Gastrocnemius medialis (tissue), 4 donors: ENCODE data around the gene STX1A. TPM values are rescaled to one million over a fixed set of nuclear protein-coding genes. Genes with fewer than 3 reads are reported as not detected.

Source experiments
- ATAC-seq, 2 donors: fragments of 150-250 bp; one replicate each; pipeline ENCODE4 v1.9.1; 2016
- DNase-seq, 2 donors: peaks; one replicate each; pipeline ENCODE4 v3.0.0-alpha.2; 2019
- H3K27ac ChIP-seq, 4 donors: fragments of 200-600 bp; sonication (generic); 1 replicate in 1 of 4; 2 replicates in 3 of 4; pipeline ENCODE4 v1.5.1; 2016 to 2018; ENCODE audit warnings: mild to moderate bottlenecking in 2 of 4, moderate library complexity in 1 of 4
- H3K27me3 ChIP-seq, 3 donors: fragments of 200-600 bp; sonication (generic) in 2 of 3; 1 replicate in 1 of 3; 2 replicates in 2 of 3; pipeline versions ENCODE4 v1.5.1 to v1.6.0; 2016 to 2019; ENCODE audit warnings: mild to moderate bottlenecking in 1 of 3, moderate library complexity in 1 of 3
- H3K36me3 ChIP-seq, 2 donors: fragments of 200-600 bp; sonication (generic) in 1 of 2; one replicate each; pipeline ENCODE4 v1.5.1; 2017 to 2018
- H3K4me1 ChIP-seq, 2 donors: fragments of 200-600 bp; sonication (generic) in 1 of 2; one replicate each; pipeline ENCODE4 v1.5.1; 2016 to 2017; ENCODE audit warnings: mild to moderate bottlenecking in 2 of 2
- H3K4me3 ChIP-seq, 4 donors: fragments of 200-600 bp; sonication (generic) in 3 of 4; 1 replicate in 1 of 4; 2 replicates in 3 of 4; pipeline ENCODE4 v1.5.1; 2016 to 2019; ENCODE audit warnings: mild to moderate bottlenecking in 2 of 4
- H3K9me3 ChIP-seq, 3 donors: fragments of 200-600 bp; sonication (generic) in 2 of 3; 1 replicate in 1 of 3; 2 replicates in 2 of 3; pipeline ENCODE4 v1.5.1; 2016 to 2019
- POLR2A ChIP-seq, 2 donors: fragments of 450-650 bp; IDR thresholded peaks; one replicate each; pipeline ENCODE4 v1.6.1; 2017; ENCODE audit warnings: antibody characterized with exemption in 2 of 2, mild to moderate bottlenecking in 2 of 2, moderate library complexity in 2 of 2
- in situ Hi-C, 4 donors: fragments of 200-750 bp; cut with MboI; loops; one replicate each; pipeline versions ENCODE4 v1.15.0 to v1.8.0; 2017; ENCODE audit warnings: low sequenced_read_pairs in 4 of 4
- intact Hi-C: fragments of 100-400 bp; cut with DNase I; formaldehyde crosslinking; loops from one replicate; pipeline ENCODE4 v1.15.1; 2023; ENCODE audit warnings: low total_unique reads
- total RNA-seq, 4 donors: library from RNA; depleted of rRNA; stranded (reverse); fragments of >200 nt; gene quantifications; one replicate each; pipeline versions ENCODE4 v1.1.0 to v1.2.3, GENCODE V29; 2016
- TF ChIP-seq, protein P1 (sequence below), 5 experiments: fragments of 450-650 bp in 3 of 5; fragments of 200-600 bp in 2 of 5; sonication (generic) in 2 of 5; IDR thresholded peaks in 4 of 5; conservative IDR thresholded peaks in 1 of 5; 1 replicate in 4 of 5; 2 replicates in 1 of 5; pipeline ENCODE4 v1.5.1; 2016 to 2019; ENCODE audit warnings: antibody characterized with exemption in 5 of 5, mild to moderate bottlenecking in 3 of 5, moderate library complexity in 3 of 5

The STX1A gene
- total RNA-seq, 4 donors from 2014 or later: 0.83 to 8.1 (median 3.2) TPM

DNA sequence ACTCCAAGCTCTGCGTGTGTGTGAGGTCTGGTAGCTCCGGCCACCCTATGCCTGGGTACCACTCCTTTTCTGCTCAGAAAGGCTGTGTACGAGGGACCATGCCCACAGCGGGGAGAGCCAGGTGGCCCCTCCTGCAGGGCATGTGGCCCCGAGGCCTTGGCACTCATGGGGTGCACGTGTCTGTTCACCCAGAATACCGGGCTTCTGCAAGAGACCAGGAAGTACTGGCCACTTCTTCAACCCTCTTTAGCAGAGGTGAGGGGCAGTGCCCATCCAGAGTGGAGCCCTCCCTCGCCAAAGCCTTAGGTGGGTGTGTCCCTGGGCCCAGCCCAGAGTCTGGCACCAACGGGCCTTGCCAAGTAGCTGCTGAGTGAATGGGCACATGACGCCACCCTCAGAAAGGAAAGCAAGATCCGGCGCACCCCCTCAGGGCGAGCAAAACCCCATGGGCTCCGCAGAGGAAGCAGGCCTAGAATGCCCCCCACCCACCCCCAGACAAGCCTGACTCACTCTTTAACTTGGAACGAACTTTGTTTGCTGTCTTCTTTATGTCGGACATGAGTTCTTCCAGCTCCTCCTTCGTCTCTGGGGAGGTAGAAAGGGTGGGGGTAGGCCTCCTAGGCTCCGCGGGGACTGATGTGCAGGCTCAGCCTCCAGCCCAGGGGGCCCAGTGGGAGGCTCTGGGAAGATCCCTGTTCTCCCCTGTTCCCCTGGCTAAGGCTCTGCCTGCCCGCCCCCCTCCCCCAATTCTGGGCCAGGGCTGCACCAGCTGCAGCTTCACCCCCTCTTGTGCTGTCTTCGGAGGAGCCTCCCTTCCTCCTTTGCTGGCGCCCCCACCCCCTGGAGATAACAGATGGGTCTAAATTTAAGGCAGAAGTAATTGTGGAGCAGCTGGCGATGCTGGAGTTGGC lies 14.6 kb downstream of the STX1A start:
- no peak overlapping the region for H3K27ac ChIP-seq
- DNase-seq (no peak), ATAC-seq (no peak)
- no peak for TF ChIP-seq POLR2A (IDR thresholded peaks at IDR 0.05)
- TF ChIP-seq, protein P1, sequence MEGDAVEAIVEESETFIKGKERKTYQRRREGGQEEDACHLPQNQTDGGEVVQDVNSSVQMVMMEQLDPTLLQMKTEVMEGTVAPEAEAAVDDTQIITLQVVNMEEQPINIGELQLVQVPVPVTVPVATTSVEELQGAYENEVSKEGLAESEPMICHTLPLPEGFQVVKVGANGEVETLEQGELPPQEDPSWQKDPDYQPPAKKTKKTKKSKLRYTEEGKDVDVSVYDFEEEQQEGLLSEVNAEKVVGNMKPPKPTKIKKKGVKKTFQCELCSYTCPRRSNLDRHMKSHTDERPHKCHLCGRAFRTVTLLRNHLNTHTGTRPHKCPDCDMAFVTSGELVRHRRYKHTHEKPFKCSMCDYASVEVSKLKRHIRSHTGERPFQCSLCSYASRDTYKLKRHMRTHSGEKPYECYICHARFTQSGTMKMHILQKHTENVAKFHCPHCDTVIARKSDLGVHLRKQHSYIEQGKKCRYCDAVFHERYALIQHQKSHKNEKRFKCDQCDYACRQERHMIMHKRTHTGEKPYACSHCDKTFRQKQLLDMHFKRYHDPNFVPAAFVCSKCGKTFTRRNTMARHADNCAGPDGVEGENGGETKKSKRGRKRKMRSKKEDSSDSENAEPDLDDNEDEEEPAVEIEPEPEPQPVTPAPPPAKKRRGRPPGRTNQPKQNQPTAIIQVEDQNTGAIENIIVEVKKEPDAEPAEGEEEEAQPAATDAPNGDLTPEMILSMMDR (IDR thresholded peaks at IDR 0.05 in 4 of 5, conservative IDR thresholded peaks at IDR 0.05 in 1 of 5): no peak
- peaks cover 0 to 12% of the 10 kb centered on the region in 2 donors for H3K36me3 ChIP-seq
- H3K27me3 ChIP-seq: no peaks in the 10 kb centered on the region
- H3K4me1 ChIP-seq: no peaks in the 10 kb centered on the region
- in situ Hi-C loops: no loop called here
- H3K4me3 ChIP-seq: no peak overlapping the region
- intact Hi-C loops: no loop called here
- H3K9me3 ChIP-seq: no peaks in the 10 kb centered on the region

DNA sequence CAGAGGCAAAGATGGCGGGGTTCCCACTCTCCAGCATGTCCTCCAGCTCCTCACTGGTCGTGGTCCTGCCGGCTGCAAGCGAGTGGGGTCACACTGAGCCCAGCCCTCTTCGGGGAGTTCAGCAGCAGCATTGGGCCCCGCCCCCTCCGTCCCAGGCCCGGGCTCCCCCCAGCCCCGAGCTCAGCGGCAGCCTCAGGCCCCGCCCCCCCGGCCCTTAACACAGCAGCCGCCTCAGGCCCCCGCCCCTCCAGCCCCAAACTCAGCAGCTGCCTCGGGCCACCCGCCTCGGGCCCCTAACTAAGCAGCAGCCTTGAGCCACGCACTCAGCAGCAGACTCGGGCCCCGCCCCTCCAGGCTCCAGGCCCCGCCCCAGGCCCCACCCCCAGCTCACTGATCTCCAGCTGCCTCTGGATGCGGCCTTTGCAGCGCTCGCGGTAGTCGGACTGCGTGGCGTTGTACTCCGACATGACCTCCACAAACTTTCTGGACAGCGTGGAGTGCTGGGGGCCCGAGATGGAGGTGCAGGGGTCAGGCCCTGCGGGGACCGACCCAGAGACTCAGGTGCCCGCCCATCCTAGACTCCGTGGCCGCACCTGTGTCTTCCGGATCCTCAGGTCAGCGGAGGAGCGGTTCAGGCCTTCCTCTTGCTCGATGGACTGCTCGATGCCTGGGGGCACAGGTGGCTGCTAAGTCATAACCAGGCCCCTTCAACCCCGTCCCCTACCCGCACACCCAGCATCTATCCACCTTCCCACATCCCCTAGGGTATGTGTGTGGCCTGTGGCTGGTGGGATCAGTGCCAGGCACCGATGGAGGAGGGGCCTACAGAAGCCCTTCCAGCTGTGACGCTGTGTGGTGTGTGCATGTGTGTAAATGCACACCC lies 15.5 kb downstream of the STX1A start:
- DNase-seq: no peak

DNA sequence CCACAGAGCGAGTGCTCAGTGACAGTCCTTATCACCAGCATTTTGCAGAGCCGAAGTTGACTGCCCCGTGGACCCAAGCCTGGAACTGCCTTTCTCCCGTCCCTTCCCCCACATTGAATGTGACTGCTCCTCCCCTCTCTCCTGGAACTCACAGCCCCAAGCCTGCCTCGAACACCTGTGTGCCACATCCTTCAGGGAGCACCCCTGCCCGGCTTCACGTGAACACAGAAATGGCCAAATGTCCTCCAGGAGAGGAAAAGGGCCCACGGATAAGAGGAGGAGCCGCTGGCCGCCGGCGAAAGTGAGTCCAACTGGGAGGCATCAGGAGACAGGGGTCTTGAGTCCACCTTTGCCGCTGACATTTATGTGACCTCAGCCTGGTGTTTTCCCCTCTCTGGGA lies 16.2 kb downstream of the STX1A start:
- no peaks in the 10 kb centered on the region for H3K27me3 ChIP-seq
- intact Hi-C loops: no loop called here
- no peak overlapping the region for H3K4me3 ChIP-seq
- no peaks in the 10 kb centered on the region for H3K4me1 ChIP-seq
- no peaks in the 10 kb centered on the region for H3K9me3 ChIP-seq
- ATAC-seq (no peak), DNase-seq (no peak)
- peaks cover 0 to 17% of the 10 kb centered on the region in 2 donors for H3K36me3 ChIP-seq
- in situ Hi-C loops: no loop called here
- H3K27ac ChIP-seq: no peak overlapping the region
- TF ChIP-seq, protein P1 (IDR thresholded peaks at IDR 0.05 in 4 of 5, conservative IDR thresholded peaks at IDR 0.05 in 1 of 5): no peak
- no peak for TF ChIP-seq POLR2A (IDR thresholded peaks at IDR 0.05)

More for the DNA sequence above, 15.5 kb downstream of the STX1A start:
- no peaks in the 10 kb centered on the region for H3K9me3 ChIP-seq
- H3K4me1 ChIP-seq: no peaks in the 10 kb centered on the region
- peaks cover 0 to 12% of the 10 kb centered on the region in 2 donors for H3K36me3 ChIP-seq
- H3K4me3 ChIP-seq: peak overlapping the region in 2 of 4 donors; percentile 10 to 26
- TF ChIP-seq, protein P1 (IDR thresholded peaks at IDR 0.05 in 4 of 5, conservative IDR thresholded peaks at IDR 0.05 in 1 of 5): no peak
- TF ChIP-seq POLR2A (IDR thresholded peaks at IDR 0.05): no peak
- ATAC-seq: peak; percentile 40 to 63
- no peak overlapping the region for H3K27ac ChIP-seq
- H3K27me3 ChIP-seq: no peaks in the 10 kb centered on the region
- in situ Hi-C loops: no loop called here
- intact Hi-C loops: no loop called here

DNA sequence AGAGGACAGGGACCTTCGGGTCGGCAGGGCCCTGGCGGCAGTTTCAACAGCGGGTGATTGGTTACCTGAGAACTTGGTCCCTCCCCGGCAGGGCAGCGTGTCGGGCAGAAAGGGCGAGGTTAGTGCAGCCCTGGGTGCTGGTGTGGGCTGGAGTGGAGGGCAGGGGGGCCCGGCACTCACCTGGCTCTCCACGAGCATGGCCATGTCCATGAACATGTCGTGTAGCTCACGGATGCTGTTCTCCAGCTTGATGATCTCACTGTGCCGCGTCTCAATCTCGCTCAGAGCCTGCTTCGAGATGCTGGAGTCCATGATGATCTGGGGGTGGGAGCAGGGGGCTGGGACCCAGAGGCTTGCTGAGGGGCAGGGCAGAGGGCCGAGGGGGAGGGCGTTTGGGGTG lies 16.8 kb downstream of the STX1A start:
- ATAC-seq: no peak

More for the DNA sequence above, 16.8 kb downstream of the STX1A start:
- no peak overlapping the region for H3K4me3 ChIP-seq
- no peaks in the 10 kb centered on the region for H3K4me1 ChIP-seq
- in situ Hi-C loops: no loop called here
- peaks cover 0 to 22% of the 10 kb centered on the region in 2 donors for H3K36me3 ChIP-seq
- no peaks in the 10 kb centered on the region for H3K9me3 ChIP-seq
- no peak for TF ChIP-seq POLR2A (IDR thresholded peaks at IDR 0.05)
- TF ChIP-seq, protein P1 (IDR thresholded peaks at IDR 0.05 in 4 of 5, conservative IDR thresholded peaks at IDR 0.05 in 1 of 5): no peak
- no peak for DNase-seq
- H3K27ac ChIP-seq: no peak overlapping the region
- intact Hi-C loops: no loop called here
- no peaks in the 10 kb centered on the region for H3K27me3 ChIP-seq
